Measurements from ENCODE around the gene LETM1. TPM values are rescaled to one million over a fixed set of nuclear protein-coding genes. Genes with fewer than 3 reads are reported as not detected.

Gene LETM1
- total RNA-seq, 1 experiment from 2014 or later = 37.7 TPM

DNA sequence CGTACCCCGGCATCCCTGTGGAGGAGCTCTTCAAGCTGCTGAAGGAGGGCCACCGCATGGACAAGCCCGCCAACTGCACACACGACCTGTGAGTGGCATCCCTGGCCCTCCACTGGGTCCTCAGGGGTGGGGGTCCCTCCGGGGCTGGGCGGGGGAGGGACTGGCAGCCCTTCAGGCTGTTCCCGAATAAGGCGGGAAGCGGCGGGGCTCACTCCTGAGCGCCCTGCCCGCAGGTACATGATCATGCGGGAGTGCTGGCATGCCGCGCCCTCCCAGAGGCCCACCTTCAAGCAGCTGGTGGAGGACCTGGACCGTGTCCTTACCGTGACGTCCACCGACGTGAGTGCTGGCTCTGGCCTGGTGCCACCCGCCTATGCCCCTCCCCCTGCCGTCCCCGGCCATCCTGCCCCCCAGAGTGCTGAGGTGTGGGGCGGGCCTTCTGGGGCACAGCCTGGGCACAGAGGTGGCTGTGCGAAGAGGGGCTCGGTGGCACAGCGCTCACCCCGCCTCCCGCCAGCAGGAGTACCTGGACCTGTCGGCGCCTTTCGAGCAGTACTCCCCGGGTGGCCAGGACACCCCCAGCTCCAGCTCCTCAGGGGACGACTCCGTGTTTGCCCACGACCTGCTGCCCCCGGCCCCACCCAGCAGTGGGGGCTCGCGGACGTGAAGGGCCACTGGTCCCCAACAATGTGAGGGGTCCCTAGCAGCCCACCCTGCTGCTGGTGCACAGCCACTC is 49.2 kb downstream of the LETM1 start:
- DNase-seq (ENCODE audit: low spot score) = no peak

DNA sequence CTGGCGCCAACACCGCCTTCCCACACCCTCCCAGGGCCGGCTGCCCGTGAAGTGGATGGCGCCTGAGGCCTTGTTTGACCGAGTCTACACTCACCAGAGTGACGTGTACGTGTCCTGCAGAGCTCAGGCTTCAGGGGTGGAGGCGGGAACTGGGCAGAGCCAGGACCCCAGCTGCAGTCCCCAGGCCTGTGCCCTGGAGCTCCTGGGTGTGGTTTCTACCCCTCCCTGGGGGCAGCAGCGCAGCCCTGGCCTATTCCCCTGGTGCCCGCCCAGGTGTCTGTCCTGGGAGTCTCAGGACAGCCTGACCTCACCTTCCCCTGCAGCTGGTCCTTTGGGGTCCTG is 49.8 kb downstream of the LETM1 start:
- no peak for DNase-seq (ENCODE audit: low spot score)

DNA sequence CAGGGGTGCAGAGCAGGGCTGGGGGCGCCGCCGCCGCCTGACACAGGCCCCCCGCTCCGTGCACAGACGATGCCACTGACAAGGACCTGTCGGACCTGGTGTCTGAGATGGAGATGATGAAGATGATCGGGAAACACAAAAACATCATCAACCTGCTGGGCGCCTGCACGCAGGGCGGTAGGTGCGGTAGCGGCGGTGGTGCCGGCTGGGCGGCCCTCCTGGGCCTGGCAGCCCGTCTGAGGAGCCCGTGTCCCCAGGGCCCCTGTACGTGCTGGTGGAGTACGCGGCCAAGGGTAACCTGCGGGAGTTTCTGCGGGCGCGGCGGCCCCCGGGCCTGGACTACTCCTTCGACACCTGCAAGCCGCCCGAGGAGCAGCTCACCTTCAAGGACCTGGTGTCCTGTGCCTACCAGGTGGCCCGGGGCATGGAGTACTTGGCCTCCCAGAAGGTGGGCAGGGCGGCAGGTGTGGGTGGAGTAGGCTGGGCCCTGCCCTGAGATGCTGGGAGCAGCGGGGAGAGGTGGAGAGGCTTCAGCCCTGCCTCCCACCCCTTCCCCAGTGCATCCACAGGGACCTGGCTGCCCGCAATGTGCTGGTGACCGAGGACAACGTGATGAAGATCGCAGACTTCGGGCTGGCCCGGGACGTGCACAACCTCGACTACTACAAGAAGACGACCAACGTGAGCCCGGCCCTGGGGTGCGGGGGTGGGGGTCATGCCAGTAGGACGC is 50.3 kb downstream of the LETM1 start:
- DNase-seq (ENCODE audit: low spot score) = no peak

DNA sequence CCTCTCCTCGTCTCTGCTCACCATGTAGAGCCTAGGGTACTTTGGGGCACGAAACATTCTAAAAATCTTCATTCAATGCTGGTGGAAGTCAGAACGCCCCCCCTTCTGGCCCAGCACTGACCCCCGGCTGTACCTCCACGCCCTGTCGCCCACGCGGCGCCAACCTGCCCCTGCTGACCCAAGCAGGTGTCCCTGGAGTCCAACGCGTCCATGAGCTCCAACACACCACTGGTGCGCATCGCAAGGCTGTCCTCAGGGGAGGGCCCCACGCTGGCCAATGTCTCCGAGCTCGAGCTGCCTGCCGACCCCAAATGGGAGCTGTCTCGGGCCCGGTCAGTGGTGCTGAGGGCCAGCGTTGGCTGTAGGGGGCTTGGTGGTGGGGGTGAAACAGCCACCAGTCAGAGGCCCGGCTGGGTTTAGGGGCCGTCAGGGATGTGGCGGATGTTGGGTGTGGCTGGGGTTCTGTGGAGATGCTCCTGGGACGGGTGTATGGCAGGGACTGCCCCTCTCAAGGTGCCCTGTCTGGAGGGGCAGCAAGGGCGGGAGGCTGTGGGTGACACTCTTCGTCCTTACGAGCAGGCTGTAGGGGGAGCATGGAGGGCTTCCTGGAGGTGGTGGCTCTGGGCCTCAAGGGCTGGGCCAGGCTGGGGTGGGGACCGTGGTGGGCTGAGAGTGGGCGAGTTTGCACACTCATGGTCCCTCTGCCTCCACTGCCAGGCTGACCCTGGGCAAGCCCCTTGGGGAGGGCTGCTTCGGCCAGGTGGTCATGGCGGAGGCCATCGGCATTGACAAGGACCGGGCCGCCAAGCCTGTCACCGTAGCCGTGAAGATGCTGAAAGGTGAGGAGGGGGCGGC is 51.1 kb downstream of the LETM1 start:
- DNase-seq (ENCODE audit: low spot score) = no peak

DNA sequence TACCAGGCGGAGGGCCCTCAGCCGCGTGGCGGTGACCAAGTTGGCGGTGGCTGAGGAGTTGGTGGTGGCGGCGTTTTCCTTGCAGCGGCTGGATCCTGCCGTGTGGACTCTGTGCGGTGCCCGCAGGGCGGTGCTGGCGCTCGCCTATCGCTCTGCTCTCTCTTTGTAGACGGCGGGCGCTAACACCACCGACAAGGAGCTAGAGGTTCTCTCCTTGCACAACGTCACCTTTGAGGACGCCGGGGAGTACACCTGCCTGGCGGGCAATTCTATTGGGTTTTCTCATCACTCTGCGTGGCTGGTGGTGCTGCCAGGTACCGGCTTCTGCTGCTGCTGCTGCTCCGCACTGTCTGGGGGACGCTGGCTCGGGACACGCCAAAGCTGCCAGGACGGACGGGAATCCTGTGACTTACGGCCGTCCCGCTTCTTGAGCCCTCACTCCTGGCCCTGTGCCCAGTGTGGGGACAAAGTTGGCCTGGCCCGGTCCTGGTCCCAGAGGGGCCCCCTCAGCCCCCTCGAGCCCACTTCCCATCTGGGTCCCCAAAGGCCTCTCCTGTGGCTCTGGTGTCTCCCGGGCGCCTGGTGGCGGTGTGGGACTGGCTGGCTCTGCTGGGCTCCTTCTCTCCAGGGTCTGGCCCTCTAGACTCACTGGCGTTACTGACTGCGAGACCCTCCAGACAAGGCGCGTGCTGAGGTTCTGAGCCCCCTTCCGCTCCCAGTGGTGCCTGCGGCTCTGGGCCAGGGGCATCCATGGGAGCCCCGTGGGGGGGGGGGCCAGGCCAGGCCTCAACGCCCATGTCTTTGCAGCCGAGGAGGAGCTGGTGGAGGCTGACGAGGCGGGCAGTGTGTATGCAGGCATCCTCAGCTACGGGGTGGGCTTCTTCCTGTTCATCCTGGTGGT is 52.2 kb downstream of the LETM1 start:
- DNase-seq (ENCODE audit: low spot score) = no peak

DNA sequence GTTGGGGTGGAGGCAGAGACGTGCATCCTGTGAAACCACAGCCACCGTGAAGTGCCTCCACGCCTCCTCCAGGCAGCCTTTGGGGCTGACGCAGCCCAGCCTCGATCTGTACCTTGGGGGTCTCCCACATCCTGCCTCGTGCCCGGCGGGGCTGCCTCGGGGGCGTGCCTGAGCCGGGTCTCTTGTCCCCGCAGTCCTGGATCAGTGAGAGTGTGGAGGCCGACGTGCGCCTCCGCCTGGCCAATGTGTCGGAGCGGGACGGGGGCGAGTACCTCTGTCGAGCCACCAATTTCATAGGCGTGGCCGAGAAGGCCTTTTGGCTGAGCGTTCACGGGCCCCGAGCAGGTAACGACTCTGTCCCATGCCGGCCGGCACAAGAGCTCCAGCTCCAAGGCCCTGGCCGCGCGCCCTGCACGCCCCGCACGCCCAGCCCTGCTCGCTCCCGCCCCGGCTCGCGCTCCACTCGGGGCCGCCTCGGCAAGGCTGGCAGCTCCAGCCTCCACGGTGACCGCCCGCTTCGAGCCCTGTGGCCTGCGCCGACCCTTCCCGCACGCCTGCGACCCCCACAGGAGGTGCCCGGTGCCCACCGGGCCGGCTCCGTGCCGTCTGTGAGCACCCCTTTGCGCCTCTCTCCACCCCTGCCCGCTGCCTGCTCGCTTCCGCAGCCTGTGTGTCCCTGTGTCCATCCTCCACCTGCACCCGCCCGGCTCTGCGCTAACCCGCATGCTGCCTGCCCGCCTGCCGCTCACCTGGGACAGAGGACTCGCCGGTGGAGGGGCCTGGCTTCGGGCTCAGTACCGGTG is 53.0 kb downstream of the LETM1 start:
- DNase-seq (ENCODE audit: low spot score) = no peak

DNA sequence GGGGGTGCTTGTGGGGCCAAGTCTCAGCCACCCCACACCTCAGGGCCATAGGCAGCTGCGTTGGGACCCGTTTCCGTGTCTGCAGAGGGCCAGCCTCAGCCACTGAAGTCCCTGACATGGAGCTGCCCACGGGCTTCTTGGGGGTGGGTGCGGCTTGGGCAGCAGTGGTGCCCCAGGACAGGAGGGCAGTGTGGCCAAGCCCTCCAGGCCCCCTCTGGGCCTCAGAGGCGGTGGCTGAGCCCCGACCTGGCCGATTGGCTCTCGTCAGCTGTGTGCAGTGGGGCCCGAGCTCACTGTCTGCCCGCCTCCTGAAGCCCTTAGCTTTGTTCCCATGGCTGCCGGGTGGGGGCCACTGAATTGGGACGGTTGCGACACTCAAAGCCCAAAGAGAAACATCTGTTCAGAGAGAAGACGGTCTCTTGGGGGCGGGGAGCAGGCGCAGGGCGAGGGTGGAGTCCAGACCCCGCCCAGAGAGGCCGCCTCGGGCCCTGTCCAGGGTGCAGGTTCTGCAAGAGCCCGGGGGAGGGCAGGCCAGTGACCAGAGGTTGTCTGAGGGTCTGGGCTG is 53.7 kb downstream of the LETM1 start:
- no peak for DNase-seq (ENCODE audit: low spot score)

DNA sequence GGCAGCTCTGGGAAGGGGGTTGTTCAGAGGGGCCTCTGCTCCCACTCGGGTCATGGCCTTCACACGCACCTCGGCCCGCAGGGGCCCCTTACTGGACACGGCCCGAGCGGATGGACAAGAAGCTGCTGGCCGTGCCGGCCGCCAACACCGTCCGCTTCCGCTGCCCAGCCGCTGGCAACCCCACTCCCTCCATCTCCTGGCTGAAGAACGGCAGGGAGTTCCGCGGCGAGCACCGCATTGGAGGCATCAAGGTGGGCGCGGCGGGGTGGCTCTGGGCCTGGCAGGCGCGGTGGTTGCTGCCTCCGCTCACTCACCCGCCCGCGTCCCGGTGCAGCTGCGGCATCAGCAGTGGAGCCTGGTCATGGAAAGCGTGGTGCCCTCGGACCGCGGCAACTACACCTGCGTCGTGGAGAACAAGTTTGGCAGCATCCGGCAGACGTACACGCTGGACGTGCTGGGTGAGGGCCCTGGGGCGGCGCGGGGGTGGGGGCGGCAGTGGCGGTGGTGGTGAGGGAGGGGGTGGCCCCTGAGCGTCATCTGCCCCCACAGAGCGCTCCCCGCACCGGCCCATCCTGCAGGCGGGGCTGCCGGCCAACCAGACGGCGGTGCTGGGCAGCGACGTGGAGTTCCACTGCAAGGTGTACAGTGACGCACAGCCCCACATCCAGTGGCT is 54.5 kb downstream of the LETM1 start:
- DNase-seq (ENCODE audit: low spot score) = no peak

DNA sequence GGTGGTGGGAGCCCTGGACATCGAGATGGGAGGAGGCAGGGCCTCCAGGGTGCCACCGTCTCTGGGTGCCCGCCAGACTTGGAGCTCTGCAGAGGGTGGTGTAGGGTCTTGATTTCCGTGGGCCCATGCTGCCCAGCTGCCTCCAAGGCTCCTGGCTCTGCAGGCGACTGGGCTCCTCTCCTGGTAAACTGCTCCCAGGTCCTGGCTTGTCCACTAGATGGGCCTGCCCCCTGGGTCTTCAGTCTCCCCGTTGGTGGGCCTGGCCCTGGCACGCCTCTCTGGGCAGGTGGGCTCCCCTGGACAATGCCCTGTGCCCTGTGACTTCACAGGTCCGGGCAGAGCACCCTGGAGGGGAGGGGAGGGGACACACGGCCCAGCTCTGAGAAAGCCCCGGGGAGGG is 55.2 kb downstream of the LETM1 start:
- no peak for DNase-seq (ENCODE audit: low spot score)

DNA sequence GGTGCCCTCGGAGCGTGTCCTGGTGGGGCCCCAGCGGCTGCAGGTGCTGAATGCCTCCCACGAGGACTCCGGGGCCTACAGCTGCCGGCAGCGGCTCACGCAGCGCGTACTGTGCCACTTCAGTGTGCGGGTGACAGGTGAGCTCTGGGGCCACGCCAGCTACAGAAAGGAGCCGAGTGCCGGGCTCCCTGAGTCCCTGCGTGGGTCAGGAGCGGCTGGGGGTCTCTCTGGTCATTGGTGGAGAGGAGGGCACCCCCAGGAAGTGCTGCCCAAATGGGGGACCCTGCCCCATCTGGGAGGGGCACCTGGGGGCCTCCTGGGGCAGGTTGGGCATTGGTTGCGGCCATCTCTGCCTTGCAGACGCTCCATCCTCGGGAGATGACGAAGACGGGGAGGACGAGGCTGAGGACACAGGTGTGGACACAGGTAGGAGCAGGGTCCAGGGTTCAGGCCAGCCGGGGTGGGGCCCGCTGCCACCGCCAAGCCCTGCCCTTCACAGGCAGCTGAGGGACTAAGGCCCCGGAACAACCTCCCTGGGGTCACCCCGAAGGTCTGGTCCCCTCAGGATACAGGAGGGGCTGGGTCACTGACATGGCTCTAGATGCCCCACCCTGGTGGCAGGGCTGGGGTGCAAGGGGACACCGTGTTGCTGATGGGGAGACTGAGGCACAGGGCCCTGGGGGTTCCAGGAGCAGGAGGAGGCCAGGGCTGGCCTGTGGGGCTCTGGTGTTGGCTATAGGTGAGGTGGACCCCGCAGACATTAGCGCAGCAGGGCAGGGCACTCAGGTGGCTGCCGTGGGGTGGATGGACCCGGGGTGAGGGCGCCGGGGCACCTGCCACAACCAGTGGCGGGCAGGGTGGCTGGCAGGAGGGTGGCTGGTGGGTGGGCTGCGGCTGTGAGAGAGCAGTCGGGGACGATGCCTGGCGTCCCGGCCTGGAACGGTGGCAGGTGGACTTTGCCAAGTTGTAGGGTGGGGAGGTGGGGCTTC is 56.3 kb downstream of the LETM1 start:
- DNase-seq (ENCODE audit: low spot score) = no peak

DNA sequence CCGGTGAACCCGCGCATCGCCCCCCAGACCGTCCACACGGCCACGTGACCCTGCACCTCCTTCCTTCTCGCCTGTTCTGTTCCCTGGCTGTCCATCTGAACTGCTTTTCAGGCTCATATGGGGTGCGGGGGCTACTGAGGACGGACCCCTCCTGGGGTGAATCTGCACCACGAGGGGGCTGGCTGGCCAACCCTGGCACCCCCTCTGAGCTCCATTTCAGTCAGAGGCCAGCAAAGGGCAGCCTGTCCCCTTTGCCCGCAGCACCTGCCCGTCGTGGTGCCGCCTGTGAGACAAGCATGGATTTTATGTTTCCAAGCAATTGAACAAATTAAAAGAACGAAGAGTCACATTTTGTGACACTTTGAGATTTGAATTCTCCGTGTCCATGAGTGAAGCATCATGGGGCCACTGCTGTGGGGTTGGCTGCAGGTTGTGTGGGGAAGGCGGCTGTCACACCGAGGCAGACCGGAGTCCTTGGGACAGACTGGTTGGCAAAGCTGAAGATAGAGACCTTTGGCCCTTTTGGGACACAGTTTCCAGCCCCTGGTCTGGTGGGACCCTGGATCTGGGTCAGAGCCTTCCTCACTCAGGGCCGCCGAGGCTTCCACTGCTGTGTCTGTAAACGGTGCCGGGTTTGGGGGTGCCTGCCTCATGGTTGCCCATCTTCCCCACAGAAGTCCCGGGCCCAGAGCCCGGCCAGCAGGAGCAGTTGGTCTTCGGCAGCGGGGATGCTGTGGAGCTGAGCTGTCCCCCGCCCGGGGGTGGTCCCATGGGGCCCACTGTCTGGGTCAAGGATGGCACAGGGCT is 57.2 kb downstream of the LETM1 start:
- no peak for DNase-seq (ENCODE audit: low spot score)

DNA sequence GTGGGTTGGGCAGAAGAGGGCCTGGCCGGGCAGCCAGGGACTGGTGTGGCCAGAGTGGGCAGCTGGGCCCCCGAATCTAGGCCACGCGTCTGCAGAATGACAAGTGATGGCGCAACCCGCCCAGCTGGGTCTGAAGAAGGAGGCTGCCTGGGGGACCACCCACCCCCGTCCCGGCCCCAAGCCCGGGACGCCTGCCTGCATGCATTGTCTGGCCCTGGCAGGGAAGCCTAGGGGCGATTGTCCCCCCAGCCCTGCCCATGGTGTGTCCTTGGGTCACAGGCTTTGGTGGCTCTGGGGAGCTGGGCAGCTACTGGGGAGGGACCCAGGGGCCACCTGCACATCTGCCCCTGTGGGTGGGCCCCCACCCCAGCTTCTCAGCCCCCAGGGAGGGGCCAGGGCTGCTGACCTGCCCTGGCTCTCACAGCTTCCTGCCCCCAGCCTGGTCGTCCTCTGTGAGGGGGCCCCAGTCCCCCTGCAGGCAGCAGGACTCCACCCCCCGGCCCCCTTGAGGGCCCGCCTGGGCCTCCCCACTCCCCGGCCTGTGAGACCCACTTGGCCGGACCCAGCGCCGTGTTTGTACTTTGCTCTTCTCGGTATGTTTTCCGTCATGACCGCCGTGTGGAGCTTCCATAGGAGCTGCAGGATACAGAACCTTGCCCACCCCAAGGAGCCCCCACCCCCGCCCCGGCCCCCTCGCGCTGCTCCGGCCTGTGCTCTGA is 57.9 kb downstream of the LETM1 start:
- no peak for DNase-seq (ENCODE audit: low spot score)

DNA sequence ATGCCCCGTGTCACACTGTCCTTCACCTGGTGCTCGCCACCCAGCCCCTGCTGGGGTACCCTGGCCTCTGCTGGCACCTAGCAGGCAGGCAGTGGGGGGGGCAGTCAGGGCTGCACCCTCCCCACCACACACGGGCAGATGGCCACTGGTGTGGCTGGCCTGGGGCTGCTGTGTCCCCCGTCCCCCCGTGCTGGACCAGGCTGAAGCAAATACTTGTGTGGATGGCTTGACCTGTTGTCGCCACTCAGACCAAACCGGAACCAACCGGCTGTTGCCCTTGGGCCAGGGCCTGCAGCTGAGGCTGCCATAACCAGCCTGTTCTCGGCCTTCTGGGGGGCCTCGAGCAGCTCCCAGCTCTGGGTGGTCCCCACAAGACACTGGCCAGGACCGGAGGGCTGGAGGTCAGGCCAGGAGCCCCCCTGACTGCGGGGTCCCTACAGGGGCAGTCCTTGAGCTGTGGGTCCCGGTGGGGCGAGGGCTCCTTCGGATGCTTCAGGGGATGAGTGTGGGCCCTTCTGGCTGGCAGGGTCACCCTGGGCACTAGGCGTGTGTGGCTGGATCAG is 58.6 kb downstream of the LETM1 start:
- no peak for DNase-seq (ENCODE audit: low spot score)

DNA sequence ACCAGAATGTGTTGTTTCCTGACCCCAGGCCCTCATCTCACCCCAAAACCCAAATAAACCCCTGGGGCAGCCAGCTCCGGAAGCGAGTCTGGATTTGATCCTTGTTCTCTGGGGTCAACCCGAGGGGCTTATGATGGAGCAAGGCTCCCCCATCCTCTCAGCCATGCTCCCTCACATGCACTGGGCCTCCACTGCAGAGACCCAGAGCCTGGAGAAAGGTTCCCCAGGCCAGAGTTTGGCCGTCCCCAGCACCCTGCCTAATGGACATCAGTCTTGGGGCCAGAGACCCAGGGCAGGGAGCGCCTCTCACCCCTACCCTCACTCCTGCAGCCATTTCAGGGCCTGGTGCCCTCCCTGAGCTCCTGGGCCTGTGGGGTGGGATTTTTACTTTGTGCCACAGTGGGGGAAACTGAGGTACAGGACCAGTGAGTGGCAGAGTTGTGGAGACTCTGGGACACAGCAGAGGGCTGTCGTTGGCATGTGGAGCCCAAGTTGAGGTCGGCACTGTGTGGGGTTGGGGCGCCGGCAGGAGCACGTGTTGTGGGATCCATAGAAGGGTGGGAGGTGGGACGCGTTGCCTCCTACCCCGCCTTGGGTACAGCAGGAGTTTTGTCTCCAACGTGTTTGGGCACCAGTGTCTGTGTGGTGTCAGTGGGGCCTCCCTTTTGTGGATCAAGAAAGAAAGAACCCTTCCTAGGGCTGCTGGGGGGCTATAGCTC is 59.3 kb downstream of the LETM1 start:
- no peak for DNase-seq (ENCODE audit: low spot score)

DNA sequence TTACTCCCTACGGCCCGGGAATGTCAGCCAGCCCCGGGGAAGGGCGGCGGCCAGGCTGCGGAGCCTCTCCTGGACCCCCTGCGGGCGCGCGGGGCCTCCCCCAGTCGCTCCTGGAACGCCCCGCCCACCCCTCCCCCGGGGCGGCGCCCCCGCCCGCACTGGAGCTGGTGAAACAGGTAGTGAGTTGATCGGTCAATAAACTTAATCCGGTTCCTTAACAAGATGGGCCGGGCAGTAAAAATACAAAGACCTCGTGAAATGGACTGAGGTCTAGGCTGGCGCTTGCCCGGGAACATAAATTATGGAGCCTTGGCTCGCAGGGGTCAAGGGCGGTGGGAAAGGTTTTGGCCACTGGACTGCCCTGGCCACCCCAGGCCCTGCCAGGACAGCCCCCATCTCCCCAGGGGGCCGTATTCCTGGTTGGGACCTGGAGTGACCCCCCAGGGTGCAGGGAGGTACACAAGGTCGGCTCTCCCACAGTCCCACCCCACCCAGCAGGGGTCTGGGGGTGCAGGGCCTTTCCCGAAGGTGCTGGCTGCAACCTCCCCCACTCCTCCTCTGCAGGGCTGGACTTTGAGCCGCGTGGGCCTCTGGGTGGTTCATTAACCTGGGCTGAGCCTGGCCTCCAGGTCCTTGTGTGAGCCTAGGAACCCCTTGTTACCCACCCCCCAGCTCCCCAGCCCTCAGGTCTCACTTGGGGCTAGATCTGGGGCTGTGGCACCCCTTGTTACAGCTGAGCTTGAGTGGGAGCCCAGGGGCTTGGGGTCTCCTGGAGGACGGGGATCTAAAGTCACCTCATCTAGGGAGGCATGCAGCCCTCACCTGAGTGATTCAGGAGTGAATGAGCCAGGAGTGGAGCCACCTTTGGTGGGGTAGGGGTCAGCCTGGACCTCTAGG is 60.4 kb downstream of the LETM1 start:
- no peak for DNase-seq (ENCODE audit: low spot score)
